Measurements from ENCODE around the gene TNC.
A peak's percentile ranks its signal among the peaks of the same experiment; 100 is the strongest.

The TNC gene

DNA sequence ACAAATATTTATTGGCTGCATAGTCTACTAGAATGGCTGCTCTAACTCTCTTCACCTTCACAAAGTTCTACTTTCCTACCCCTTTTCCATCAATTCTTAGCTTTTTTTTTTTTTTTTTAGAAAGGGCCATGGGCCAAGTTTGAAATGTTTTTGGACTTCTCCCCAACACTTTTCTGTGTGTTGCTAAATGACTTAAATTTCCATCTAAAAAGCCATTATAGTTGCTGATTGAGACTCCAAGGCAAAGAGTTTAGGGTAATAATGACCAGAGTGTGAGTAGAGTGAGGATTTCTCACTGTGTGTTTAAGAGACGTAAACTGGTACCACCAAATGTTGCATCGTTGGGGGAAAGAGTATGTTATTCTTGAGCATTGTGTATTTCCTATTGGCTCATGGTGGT lies 24.4 kb downstream of the TNC start:
- no peak for DNase-seq

DNA sequence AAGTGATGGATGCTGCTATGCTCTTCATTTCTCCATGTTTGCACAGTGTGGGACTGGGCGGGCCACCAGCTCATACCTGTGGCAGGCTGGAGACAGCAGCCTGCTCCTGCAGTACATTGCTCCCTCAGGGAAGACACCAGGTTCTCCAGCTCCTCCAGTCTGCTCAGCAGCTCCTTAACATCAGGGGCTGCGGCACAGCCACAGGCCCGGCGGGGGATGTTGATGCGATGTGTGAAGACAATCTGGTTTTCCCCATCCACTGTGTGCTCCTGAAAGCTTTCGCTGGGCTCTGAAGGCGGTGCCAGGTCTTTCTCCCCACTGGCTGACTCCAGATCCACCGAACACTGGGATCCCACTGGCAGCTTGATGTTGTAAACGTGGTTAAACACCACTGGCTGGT lies 27.5 kb downstream of the TNC start:
- no peak for DNase-seq

DNA sequence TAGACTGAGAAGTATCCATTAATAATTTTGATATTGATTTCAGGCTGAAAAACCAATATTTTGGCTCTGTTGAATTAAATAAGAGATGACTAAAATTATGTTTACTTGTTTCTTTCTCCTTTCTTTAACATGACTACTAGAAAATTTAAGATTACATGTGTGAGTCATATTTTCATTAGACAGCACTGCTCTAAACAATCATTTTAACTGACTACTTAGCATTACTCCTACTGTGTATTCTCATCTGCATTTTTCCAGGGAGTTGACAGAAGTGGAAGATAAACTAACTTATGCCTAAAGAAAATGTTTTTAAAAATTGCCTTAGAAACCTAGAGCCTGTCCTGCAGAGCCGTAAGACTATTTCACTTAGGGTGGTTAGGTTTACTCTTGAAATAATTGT lies 29.1 kb downstream of the TNC start:
- no peak for DNase-seq

DNA sequence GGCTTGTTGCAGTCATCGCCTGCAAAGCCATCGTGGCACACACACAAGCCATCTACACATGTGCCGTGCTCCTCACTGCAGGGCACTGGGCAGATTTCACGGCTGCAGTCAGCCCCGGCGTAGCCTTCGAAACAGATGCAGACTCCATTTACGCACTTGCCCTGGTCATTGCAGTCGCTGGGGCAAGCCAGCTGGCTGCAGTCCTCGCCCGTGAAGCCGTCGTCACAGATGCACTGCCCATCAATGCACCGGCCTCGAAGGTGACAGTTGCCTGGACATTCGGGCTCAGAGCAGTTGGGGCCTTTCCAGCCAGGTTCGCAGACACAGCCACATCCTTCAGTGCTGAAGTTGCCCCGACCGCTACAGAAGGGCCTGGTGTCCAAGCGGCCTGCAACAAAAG lies 31.1 kb downstream of the TNC start:
- no peak for DNase-seq

DNA sequence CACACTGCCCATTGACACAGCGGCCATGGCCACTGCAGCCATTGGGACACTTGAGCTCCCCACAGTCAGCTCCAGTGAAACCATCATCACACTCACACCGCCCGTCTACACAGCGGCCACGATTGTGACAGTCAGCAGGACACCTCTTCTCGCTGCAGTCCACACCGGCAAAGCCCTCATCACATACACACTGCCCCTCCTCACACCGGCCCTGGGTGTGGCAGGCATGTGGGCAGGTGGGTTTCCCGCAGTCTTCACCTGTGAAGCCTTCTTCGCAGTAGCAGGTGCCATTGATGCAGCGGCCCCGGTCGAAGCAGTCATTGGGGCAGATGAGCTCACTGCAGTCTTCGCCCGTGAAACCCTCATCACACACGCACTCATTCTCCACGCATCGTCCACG lies 31.5 kb downstream of the TNC start:
- no peak for DNase-seq

DNA sequence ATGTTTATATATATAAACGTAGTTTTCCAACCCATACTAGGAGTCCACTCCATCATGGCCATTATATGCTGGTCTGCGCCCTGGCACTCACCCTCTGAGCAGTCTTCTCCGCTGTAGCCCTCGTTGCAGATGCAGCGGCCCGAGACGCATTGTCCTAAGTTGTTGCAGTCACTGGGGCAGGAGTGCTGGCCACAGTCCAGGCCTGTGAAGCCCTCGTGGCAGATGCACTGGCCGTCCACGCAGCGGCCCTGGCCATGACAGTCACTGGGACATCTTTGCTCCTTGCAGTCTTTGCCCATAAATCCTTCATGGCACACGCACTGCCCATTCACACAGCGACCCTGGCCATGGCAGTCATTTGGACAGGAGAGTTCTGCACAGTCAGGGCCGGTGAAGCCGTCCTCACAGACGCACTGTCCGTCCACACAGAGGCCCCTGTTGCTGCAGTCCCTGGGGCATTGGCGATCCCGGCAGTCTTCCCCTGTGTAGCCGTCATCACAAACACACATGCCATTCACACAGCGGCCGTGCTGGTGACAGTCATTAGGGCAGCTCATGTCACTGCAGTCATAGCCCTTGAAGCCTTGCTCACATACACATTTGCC lies 32.1 kb downstream of the TNC start:
- DNase-seq, result no peak

DNA sequence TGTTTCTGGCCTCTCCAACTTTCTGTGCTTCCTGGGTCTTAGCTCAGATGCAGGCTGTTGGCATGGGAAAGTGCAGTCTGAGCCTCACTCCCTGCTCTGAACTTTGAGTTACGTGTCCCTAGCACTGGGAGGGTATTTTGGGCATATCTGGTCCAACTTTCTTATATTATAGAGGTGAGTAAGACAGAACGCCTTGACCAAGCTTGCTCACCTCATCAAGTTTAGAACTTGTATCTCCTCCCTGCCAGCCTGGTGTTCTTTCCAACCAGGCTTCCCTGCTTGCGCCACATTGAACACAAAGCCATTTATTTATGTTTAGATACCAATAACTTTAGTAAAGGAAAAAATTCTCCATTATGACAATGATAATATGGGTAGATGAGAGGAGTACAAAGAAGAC lies 33.2 kb downstream of the TNC start:
- DNase-seq, result no peak

DNA sequence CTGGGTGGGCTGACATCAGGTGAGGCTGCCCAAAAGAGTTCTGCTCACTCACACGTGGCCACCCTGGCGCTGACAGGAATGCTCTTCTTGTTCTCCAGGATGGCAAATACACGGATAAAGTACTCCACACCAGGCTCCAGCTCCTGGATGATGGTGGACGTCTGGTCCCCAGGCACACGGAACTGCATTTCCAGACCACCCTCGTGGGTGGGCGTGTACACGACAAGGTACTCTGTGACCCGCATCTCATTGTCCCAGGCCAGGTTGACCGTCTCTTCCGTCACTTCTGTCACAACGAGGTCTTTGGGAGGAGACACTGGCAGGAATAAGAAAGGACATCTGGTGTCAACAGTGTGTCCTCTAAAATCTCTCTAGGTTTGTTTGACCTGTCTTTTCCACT lies 33.8 kb downstream of the TNC start:
- no peak for DNase-seq

DNA sequence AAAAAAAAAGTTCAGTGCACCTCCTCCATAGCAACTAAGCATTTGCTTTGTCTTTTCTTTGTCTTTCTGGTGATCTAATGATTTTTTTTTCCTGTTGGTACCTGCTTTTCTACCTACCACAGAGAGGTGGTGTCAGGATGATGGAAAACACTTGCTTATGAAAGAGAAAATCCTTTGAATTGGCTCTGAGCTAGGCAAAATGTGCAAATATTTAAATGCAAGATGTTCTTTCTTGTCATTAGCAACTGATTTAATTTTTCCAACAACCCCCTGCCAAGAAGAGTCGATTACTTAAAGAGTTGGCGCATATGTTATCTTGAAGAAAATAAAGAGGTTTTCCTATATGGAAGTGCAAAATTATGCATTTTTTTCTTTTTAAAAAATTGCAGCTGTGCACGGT lies 37.7 kb downstream of the TNC start:
- DNase-seq, result no peak

DNA sequence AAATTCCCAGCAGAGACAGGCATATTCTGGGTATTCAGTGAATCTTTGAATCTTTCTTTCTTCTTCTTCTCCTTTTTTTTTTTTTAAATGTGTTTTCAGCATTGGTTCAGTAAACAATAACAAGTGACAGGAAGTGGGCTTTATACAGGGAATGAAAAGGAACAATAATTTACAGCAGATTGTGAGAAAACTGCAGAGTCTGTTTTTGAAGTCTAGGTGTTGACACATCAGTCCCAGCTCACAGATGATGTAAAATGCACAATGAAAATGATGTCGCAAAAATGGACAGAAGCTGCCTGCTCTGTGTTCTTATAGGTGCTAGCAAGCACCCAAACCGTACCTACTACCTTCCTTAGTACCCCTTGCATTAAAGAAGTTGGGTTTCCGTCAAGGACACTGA lies 38.8 kb downstream of the TNC start:
- no peak for DNase-seq

DNA sequence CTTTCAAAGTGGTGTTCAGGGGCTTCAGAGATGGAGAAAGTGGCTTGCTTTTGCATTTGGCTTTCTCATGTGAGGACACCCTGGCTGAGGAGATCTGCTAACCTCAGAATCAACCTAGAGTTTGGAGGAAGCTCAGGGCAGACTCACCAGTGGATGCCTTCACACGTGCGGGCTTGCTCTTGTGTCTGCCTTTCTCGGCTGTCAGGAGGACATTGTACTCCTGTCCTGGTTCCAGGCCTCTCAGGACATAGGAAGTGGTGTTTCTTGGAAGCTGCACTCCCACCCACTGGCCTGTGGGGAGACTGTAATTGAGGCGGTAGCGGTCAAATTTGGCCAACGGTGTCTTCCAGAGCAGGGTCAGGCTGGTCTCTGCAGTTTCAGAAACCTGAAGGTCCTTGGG lies 44.5 kb downstream of the TNC start:
- DNase-seq, result no peak

DNA sequence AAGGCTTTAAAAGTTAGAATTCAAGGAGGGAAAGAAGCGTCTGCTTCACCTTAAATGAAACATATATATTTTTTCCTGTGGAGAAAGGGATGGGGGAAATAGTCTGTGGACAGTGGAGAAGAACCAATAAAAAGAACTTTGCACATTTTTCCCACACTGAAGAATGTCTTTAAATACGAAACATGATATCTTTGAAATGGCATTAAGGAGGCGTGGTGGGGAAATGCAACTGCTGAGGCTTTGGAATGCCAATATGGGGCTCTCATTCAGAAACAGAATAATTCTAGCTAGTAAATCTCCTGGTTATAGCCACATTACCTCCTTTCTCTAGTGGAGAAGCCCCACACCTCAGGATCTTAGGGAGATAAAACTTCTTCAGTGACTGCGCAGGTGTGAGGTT lies 46.8 kb downstream of the TNC start:
- no peak for DNase-seq

DNA sequence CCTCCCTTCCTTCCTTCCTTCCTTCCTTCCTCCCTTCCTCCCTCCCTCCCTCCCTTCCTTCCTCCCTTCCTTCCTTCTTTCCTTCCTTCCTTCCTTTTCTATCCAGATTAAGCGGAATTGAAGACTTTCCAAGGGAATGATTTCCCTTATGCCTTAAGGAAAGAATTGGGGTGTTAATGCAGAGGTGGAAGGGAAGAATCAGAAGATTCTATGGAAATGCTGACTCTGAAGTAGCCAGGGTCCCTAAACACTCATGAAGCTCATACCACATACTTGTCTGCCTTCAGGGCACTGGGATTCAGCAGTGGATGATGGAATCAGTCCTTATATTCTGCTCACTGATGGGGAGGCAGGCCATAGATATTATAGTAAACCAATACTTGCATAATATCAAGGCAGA lies 48.2 kb downstream of the TNC start:
- no peak for DNase-seq

DNA sequence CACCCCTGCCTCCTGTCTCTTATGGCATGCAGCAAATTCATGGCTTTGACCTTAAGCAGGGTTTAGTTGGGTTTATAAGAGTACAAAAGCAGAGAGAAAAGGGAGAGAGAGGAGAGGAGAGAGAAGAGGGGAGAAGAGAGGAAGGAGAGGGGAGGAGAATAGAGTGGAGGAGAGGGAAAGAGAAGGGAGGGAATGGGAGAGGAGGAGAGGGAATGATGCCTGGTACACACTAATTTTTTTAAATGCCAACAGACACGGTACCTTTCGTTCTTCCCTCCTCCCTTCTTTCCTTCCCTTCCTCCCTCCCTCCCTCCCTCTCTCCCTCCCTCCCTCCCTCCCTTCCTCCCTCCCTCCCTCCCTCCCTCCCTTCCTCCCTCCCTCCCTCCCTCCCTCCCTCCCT lies 48.7 kb downstream of the TNC start:
- no peak for DNase-seq

DNA sequence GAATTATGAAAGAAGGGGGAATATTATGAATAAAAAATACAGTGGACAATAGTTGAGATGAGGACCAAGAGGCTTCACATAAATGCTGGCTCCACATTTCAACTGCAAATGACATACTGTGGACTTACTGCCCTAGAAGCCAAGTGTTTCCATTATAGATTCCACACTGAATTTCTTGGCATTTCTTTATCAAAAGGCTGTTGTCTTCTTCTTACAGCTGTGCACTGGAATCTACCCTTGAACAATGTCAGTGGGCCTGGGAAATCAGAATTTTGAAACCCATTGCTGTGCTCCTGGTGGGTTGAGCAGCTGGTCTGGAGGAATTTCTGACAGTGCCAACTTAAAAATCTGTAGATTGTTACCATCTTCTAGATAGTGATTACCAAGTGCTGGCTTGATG lies 49.9 kb downstream of the TNC start:
- DNase-seq, result no peak

DNA sequence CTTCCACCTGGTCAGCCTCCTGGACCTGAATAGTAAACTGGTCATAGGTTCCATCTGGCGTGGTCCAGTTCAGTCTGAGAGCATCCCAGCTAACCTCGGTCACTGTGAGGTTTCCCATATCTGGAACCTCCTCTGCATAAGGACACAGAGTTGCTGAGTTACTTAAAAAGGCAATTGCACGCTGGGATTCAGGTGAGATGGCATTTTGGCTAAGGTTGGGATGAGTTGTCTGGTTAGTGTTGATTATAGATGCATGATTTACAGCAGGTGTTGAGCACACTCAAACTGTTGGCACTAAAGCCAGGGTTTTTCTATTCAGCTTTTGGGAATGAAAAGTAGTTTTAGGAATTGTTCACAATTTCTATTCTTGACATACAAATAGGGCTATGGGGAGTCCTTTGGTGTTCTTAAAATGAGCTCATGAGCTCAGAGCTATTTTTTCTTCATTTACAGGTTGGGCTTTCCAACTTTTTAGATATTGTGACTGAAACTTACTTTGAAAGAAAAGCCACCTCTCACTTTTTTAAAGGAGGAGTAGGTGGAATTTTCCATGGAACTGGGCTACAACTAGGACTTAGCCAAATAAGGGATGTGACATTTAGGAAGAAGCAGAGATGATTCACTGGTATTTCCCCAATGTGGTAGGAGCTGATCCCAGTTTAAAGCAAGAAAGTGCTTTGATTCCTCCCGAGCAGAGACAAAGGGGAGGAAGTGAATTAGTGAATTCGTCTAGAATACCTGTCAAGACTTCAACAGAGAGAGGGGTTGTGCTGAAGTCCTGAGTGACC lies 54.7 kb downstream of the TNC start:
- DNase-seq, result no peak

DNA sequence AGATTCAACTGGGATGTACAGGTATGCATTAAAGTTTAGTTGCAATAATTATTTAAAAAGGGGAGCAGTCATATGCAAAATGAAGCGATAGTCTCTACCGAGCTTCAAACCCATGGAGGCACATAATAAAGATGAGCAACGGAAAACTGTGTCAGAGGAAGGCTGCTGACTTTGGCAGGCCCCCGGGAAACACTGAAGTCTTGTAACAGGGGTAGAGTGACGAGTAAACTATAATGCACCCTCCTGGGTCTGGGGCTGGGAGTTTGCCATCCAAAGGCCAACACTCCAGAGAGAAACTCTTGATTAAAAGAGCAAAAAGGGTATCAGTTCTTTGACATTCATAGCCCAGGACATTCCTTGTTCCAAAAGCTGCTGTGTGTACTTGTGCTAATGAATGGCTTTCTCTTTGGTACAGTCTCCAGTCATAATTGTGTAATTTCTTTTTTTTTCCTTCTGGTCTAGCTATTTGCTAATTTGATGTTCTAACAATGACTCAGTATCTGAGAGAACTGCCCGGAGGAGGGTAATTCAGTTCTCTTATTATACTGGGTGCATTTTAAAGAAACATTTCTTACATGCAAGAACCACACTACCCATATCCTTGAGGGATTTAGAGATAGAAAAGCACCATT lies 59.2 kb downstream of the TNC start:
- DNase-seq, result no peak

DNA sequence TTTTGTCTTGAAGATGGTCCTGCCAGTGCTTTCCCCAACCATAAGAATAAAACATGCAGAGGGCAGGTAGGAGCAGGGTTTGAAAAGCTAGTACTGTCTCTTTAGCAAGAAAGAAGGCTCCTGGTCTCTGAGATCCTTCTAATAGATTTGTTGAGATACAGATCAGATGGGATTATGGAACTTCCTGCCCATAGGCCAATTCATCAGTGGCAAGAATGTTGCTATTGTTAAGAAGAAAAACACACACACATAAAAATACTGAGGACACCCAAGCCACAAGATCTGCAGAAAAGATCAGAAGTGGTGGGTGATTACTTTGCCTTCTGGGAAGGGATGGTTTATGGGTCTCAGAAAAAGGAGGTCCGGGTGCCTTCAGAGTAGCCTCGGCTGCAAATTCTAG lies 59.8 kb downstream of the TNC start:
- DNase-seq, result no peak

DNA sequence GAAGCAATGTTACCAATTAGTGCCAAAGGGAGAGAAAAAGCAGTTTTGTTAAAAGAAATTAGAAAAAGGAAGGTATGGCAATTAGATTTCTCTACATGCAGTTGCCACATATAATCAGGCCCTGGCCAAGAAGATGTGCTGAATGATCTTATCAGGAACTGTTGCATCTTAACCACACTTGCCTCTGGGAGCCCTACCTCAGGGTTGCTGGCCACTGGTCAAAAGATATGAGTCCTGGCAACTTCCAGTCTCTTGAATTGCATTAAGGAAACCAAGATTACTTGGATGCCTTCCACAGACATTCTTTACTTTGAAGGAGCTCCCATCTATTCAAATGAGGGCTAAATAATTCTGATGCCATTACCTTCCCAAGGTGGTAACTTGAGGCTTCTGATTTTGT lies 60.4 kb downstream of the TNC start:
- DNase-seq, result no peak

DNA sequence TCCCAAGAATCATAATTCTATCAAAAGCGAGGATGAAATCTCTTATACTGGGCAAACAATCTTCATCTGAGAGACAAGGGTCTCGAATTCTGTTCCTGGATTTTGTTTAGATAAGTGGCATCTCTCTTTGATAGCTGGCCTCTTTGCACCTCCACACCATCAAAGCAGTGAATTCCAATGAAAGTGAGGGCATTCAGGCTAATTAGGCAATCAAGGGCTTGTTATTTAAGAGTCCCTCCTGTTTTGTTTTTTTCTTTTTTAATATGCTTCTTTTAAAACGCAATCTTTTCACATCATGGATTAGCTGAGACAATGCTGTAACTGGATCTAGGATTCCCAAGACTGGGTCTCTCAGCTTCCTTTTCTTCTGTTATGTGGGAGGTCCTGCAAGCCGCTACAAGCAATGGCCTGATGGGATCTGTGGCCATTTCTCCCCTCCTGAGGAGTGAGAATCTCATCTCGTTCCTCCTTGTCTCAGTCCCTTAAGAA lies 67.9 kb downstream of the TNC start:
- no peak for DNase-seq

DNA sequence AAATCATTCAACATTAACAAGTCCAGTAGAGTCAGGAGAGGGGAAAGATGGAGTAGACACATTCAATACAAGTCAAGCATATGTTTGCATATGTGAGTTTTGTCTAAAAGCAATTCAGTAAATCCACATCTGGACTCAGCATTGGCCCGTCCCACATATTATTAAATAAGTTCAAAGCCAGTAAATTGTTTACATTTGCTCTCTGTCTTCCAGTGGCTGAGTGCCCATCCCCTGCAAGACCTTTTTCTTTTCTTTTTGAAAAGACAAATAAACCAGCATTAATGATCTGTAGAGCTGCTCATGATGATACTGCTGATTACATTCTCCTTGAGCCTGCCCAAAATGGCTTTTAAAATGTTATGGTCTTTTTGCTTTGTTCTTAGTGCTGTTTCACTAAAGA lies 71.1 kb downstream of the TNC start:
- no peak for DNase-seq

DNA sequence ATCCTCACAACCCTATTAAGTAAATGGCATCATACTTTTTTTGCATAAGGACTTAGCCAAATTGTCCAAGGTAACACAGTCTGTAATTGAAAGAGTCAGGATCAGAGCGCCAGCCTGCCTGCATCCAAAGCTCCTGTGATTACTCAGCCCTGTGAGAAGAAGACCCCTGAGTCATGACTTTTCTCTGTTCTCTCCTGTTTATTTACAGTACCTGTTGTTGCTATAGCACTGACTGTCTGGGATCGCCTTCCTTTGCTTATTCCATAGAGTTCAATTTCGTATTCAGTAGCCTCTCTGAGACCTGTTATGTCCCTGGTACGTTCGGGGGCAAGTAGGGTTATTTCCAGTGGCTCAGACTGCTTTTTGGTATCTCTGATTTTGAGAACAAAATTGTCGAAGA lies 71.8 kb downstream of the TNC start:
- DNase-seq, result no peak

DNA sequence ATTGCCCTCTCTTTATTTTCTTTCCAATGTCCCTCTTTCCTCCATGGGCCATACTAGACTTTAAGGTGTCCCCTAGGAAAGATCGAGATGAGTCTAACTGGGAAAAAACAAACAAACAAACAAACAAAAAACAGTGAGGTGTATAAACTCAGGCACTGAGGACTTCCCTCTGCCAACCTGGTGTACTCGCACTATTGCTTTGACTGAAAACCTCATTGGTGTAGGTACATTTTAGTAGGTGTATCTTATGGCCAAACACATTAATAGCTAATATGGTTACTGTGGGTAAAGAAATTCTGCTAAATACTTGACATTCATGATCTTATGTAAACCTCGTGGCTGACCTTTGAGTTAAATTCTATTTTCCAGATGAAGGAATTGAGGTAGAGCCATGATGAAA lies 74.3 kb downstream of the TNC start:
- no peak for DNase-seq

DNA sequence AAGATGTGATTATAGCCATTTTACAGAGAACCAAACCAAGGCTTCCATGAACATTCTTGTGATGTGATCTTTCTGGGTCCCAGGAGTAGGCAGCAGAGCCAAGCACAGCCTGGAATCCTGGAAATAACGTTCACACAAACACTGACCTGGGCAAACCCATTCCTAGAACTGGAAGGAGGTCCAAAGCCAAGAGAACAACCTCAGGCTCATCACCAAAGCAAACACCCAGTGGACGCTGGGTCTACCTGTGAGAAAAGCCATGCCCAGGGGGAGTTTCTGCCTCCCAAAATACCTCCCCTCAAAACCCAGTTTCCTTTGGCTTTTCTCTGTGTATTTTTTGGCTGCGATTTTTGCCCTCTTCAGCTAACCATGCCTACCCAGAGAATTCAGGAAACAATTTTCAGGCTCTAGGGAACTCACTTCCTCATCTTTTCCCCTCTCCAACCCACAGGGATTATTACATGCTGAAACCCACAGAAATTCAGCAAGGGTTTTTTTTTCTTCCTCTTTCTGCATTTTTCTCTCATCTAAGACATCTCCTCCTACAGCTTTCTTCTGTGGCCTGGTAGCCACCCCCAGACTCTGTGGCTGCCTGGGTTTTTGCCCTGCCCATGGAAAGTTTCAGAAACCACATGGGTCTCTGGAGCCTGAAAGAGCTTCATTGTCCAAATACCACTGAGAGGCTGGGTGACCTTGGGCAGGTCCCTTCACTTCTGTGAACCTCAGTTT lies 75.0 kb downstream of the TNC start:
- peak; percentile 81 to 82 for DNase-seq

All from Kasumi-1 (cell line).